ENCODE measurements around the gene TNNT1. TPM values are rescaled to one million over a fixed set of nuclear protein-coding genes. Genes with fewer than 3 reads are reported as not detected.

The TNNT1 gene
- total and polyA plus RNA-seq, 9 donors, result 1.3 to 3.6 (median 2.7) TPM; not detected in 4

DNA sequence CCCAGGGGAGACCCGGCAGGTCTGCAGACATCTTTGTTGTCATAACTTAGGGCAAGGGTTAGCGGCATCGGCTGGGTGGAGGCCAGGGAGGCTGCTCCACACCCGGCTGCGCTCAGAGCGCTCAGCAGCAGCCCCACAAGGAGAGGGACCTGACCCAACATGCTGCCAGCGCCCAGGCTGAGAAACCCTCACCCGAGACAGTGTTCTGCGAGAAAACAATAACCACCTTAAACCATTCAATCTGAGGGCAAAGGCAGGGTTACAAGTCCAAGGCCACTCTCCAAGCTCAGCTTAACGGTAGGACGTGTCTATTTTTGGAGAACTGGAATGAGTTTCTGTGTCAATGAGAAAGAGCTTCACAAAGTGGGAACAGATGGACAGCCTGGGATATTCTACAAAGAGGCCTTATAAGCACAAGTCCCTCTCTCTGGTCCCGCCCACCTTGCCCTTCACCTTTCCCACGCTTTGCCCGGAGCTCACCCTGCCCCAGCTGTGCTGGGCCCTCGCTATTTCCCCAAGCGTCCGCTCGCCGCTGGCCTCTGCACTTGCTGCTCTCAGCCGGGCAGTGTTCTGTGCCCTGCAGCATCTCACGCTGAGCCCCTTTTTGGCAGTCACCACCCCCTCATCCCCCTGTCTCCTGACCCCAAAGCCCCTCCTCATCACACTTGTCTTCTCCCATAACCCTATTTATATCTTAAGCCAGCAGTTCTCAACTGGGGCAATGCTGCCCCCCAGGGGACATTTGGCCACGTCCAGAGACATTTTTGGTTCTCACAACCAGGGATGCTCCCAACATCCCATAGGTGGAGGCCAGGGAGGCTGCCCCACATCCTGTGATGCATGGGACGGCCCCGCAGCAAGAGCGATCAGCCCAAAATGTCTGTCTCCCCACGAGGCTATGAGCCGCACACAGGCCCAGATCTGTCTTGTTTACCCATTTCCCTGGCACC is 49.2 kb downstream of the TNNT1 start:
- H3K4me1 ChIP-seq (ENCODE audit: insufficient read depth), result no peaks in the 10 kb centered on the region
- DNase-seq, result no peak
- H3K27ac ChIP-seq, result no peak overlapping the region
- TF ChIP-seq EP300 (IDR thresholded peaks at IDR 0.05), result no peak
- TF ChIP-seq, protein P1, sequence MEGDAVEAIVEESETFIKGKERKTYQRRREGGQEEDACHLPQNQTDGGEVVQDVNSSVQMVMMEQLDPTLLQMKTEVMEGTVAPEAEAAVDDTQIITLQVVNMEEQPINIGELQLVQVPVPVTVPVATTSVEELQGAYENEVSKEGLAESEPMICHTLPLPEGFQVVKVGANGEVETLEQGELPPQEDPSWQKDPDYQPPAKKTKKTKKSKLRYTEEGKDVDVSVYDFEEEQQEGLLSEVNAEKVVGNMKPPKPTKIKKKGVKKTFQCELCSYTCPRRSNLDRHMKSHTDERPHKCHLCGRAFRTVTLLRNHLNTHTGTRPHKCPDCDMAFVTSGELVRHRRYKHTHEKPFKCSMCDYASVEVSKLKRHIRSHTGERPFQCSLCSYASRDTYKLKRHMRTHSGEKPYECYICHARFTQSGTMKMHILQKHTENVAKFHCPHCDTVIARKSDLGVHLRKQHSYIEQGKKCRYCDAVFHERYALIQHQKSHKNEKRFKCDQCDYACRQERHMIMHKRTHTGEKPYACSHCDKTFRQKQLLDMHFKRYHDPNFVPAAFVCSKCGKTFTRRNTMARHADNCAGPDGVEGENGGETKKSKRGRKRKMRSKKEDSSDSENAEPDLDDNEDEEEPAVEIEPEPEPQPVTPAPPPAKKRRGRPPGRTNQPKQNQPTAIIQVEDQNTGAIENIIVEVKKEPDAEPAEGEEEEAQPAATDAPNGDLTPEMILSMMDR (IDR thresholded peaks at IDR 0.05), result no peak
- H3K27me3 ChIP-seq, result no peaks in the 10 kb centered on the region
- intact Hi-C loops (cut with DNase I), result no loop called here
- H3K4me3 ChIP-seq, result no peak overlapping the region
- H3K9me3 ChIP-seq, result no peaks in the 10 kb centered on the region
- 64 to 81% (median 65%) methylated on average over 27 of the region's 27 CpGs for WGBS, 3 donors
- no peaks in the 10 kb centered on the region for H3K36me3 ChIP-seq

DNA sequence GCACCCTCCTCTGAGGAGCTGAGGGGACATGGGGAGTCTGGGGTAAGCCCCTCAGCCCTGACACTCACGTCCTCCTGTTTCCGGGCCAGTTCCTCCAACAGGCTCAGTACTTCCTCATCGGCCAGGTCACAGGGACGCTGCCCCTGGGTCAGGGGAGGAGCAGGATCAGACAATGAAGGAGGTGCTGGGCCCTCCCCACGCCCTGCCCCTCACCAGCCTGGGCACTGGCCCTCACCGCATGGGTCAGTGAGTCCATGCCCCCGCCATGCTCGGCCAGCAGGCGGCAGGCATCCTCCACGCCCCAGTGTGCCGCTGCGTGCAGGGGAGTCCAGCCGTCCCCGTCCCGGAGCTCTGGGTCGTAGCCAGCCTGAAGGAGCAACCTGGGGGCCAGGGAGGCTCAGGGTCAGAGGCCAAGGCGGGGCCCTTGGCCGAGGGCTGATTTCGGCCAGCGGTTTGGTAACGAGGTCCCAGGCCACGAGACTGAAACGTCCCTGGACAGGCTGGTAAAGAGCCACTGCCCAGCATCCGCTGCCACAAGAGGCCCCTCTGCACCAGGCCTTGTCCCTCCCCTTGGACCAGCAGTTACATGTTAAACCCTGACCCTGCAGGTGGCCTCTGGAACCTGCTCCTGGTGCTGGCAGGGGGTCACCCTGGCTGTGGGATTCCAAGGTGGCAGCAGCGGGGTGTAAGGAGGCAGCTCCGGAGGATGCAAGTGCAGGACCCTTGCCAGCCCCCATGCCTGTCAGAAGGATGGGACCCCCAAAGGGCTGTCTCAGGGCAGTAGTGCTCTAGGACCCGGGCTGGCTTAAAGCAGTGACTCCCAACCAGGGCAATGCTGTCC is 50.1 kb downstream of the TNNT1 start:
- WGBS, 3 donors, result 78 to 86% (median 79%) methylated on average over 22 to 27 of the region's 27 CpGs
- H3K9me3 ChIP-seq, result no peaks in the 10 kb centered on the region
- no peak overlapping the region for H3K27ac ChIP-seq
- H3K27me3 ChIP-seq, result no peaks in the 10 kb centered on the region
- H3K36me3 ChIP-seq, result no peaks in the 10 kb centered on the region
- no peaks in the 10 kb centered on the region for H3K4me1 ChIP-seq (ENCODE audit: insufficient read depth)
- intact Hi-C loops (cut with DNase I), result no loop called here
- TF ChIP-seq, protein P1 (IDR thresholded peaks at IDR 0.05), result no peak
- TF ChIP-seq EP300 (IDR thresholded peaks at IDR 0.05), result no peak
- TF ChIP-seq POLR2A (IDR thresholded peaks at IDR 0.05), result no peak
- no peak for DNase-seq
- H3K4me3 ChIP-seq, result no peak overlapping the region

DNA sequence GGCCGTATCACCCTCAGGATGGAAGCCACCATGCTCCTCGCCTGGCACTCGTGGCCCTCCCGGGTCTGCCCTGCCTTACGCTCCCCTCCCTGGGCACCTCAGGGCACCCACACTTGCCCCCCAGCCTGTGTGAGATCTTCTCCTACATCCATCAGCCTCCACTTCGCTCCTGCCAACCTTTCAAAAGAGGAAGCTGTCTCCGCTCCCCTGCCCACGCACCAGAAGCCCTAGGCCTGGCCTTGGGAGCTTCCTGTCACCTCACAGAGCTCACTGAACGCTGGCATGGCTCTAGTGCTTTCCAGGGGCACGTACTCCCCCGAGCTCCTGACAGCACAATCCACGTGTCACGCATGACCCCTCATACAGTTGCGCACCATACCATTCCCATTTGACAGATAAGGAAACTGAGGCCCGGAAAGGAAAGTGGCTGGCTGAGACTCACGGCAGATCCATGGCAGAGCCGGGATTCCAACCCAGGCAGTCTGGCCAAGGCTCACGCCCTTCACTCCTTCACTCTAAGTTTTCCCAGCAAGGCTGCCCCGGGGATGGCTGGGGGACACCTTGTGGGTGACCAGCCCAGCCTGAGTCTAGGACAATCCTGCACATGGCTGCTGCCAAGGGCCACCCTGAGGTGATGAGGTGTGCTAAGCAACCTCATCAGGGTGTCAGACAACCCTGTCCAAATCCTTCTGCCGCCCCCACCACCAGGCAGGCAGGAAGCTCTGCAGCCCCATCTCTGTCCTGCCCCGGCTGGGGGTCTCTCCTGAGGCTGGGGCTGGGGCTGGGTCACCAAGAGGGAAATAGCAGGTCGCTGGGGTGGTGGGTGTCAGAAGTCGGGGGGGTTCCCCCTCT is 50.9 kb downstream of the TNNT1 start:
- no peak for DNase-seq
- 87 to 93% (median 88%) methylated on average over 22 to 23 of the region's 23 CpGs for WGBS, 3 donors
- no peaks in the 10 kb centered on the region for H3K9me3 ChIP-seq
- TF ChIP-seq, protein P1 (IDR thresholded peaks at IDR 0.05), result no peak
- TF ChIP-seq POLR2A (IDR thresholded peaks at IDR 0.05), result no peak
- TF ChIP-seq EP300 (IDR thresholded peaks at IDR 0.05), result no peak
- no peaks in the 10 kb centered on the region for H3K36me3 ChIP-seq
- no peaks in the 10 kb centered on the region for H3K4me1 ChIP-seq (ENCODE audit: insufficient read depth)
- no peaks in the 10 kb centered on the region for H3K27me3 ChIP-seq
- no peak overlapping the region for H3K4me3 ChIP-seq
- H3K27ac ChIP-seq, result no peak overlapping the region
- intact Hi-C loops (cut with DNase I), result no loop called here
